WTC11 (cell line): Measurements from ENCODE around the gene RAP2C.

Source experiments
- CBFB ChIP-seq: sonication (generic); formaldehyde crosslinking; IDR thresholded peaks from 2 replicates; pipeline ENCODE4 v1.8.1; 2022; ENCODE audit warnings: mild to moderate bottlenecking, low read depth, missing genetic modification reagents
- CREB1 ChIP-seq: sonication (generic); formaldehyde crosslinking; IDR thresholded peaks from 2 replicates; pipeline ENCODE4 v1.8.0; 2023; ENCODE audit warnings: mild to moderate bottlenecking, missing genetic modification reagents
- FOXP4 ChIP-seq: sonication (generic); formaldehyde crosslinking; IDR thresholded peaks from 2 replicates; pipeline ENCODE4 v1.8.0; 2022; ENCODE audit warnings: mild to moderate bottlenecking, missing genetic modification reagents
- MAX ChIP-seq: sonication (generic); formaldehyde crosslinking; IDR thresholded peaks from 2 replicates; pipeline ENCODE4 v1.8.0; 2022; ENCODE audit warnings: mild to moderate bottlenecking, missing genetic modification reagents
- PRDM15 ChIP-seq: sonication (generic); formaldehyde crosslinking; IDR thresholded peaks from 2 replicates; pipeline ENCODE4 v1.8.0; 2022; ENCODE audit warnings: missing genetic modification reagents
- ZBTB21 ChIP-seq: sonication (generic); formaldehyde crosslinking; IDR thresholded peaks from 2 replicates; pipeline ENCODE4 v1.8.1; 2023; ENCODE audit warnings: mild to moderate bottlenecking, missing genetic modification reagents, borderline replicate concordance
- ZNF138 ChIP-seq: sonication (generic); formaldehyde crosslinking; conservative IDR thresholded peaks from 2 replicates; pipeline ENCODE4 v1.8.1; 2022; ENCODE audit warnings: mild to moderate bottlenecking, moderate library complexity, missing genetic modification reagents
- ZNF232 ChIP-seq: sonication (generic); formaldehyde crosslinking; IDR thresholded peaks from 2 replicates; pipeline ENCODE4 v1.8.0; 2022; ENCODE audit warnings: mild to moderate bottlenecking, missing genetic modification reagents
- ZNF263 ChIP-seq: sonication (generic); formaldehyde crosslinking; IDR thresholded peaks from 2 replicates; pipeline ENCODE4 v1.8.1; 2022; ENCODE audit warnings: low read depth, mild to moderate bottlenecking, moderate library complexity, missing genetic modification reagents
- ZNF423 ChIP-seq: fragments of 250-450 bp; sonication (Bioruptor Pico); IDR thresholded peaks from 2 replicates; pipeline ENCODE4 v2.1.2; 2022; ENCODE audit warnings: mild to moderate bottlenecking, moderate library complexity
- ZSCAN18 ChIP-seq: fragments of 250-450 bp; sonication (Bioruptor Pico); IDR thresholded peaks from 2 replicates; pipeline ENCODE4 v2.1.2; 2022; ENCODE audit warnings: mild to moderate bottlenecking, moderate library complexity
- TF ChIP-seq, protein P1 (sequence below): sonication (generic); formaldehyde crosslinking; IDR thresholded peaks from 2 replicates; pipeline ENCODE4 v1.8.1; 2023; ENCODE audit warnings: mild to moderate bottlenecking, missing genetic modification reagents, moderate library complexity
- TF ChIP-seq, protein P2 (sequence below): fragments of 200-600 bp; IDR thresholded peaks from 2 replicates; pipeline ENCODE4 v1.8.0; 2022; ENCODE audit warnings: antibody characterized with exemption
- TF ChIP-seq, protein P3 (sequence below): sonication (generic); formaldehyde crosslinking; IDR thresholded peaks from 2 replicates; pipeline ENCODE4 v1.8.1; 2023; ENCODE audit warnings: mild to moderate bottlenecking, moderate library complexity, missing genetic modification reagents

- TF ChIP-seq, protein P1, sequence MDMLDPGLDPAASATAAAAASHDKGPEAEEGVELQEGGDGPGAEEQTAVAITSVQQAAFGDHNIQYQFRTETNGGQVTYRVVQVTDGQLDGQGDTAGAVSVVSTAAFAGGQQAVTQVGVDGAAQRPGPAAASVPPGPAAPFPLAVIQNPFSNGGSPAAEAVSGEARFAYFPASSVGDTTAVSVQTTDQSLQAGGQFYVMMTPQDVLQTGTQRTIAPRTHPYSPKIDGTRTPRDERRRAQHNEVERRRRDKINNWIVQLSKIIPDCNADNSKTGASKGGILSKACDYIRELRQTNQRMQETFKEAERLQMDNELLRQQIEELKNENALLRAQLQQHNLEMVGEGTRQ (CRISPR knock-in tag), result no peak
- no peak for TF ChIP-seq ZBTB21
- TF ChIP-seq, protein P2, sequence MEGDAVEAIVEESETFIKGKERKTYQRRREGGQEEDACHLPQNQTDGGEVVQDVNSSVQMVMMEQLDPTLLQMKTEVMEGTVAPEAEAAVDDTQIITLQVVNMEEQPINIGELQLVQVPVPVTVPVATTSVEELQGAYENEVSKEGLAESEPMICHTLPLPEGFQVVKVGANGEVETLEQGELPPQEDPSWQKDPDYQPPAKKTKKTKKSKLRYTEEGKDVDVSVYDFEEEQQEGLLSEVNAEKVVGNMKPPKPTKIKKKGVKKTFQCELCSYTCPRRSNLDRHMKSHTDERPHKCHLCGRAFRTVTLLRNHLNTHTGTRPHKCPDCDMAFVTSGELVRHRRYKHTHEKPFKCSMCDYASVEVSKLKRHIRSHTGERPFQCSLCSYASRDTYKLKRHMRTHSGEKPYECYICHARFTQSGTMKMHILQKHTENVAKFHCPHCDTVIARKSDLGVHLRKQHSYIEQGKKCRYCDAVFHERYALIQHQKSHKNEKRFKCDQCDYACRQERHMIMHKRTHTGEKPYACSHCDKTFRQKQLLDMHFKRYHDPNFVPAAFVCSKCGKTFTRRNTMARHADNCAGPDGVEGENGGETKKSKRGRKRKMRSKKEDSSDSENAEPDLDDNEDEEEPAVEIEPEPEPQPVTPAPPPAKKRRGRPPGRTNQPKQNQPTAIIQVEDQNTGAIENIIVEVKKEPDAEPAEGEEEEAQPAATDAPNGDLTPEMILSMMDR, result no peak
- no peak for TF ChIP-seq ZNF263
- TF ChIP-seq PRDM15 (CRISPR knock-in tag), result no peak
- no peak for TF ChIP-seq ZSCAN18
- TF ChIP-seq FOXP4 (CRISPR knock-in tag), result no peak
- TF ChIP-seq CBFB (CRISPR knock-in tag), result no peak
- TF ChIP-seq MAX (CRISPR knock-in tag), result no peak
- no peak for TF ChIP-seq CREB1
- TF ChIP-seq, protein P3, sequence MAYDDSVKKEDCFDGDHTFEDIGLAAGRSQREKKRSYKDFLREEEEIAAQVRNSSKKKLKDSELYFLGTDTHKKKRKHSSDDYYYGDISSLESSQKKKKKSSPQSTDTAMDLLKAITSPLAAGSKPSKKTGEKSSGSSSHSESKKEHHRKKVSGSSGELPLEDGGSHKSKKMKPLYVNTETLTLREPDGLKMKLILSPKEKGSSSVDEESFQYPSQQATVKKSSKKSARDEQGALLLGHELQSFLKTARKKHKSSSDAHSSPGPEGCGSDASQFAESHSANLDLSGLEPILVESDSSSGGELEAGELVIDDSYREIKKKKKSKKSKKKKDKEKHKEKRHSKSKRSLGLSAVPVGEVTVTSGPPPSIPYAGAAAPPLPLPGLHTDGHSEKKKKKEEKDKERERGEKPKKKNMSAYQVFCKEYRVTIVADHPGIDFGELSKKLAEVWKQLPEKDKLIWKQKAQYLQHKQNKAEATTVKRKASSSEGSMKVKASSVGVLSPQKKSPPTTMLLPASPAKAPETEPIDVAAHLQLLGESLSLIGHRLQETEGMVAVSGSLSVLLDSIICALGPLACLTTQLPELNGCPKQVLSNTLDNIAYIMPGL, result no peak
- no peak for TF ChIP-seq ZNF232
- no peak for TF ChIP-seq ZNF423 (CRISPR knock-in tag)
- no peak for TF ChIP-seq ZNF138 (CRISPR knock-in tag)
These were observed 14.6 kb downstream of the RAP2C start for GRCh38 chrX:132204629-132205028.
